Endothelial cell (in vitro differentiated cells): ENCODE data around the gene ZACN. TPM values are rescaled to one million over a fixed set of nuclear protein-coding genes. Genes with fewer than 3 reads are reported as not detected.

ENCODE experiments used
- DNase-seq: peaks from one replicate; pipeline ENCODE4 v3.0.0; 2021; ENCODE audit warnings: low spot score
- H3K27ac Mint-ChIP-seq: one replicate; pipeline ENCODE4 v1.8.0; 2021; ENCODE audit warnings: mixed read lengths, inconsistent platforms; ENCODE audit not compliant: unreplicated experiment
- H3K27me3 Mint-ChIP-seq: one replicate; pipeline ENCODE4 v1.8.0; 2021; ENCODE audit warnings: mild to moderate bottlenecking, moderate library complexity, mixed read lengths, inconsistent platforms; ENCODE audit not compliant: unreplicated experiment
- H3K36me3 Mint-ChIP-seq: one replicate; pipeline ENCODE4 v1.8.0; 2021; ENCODE audit warnings: mild to moderate bottlenecking, low read depth, mixed read lengths, inconsistent platforms; ENCODE audit not compliant: unreplicated experiment
- H3K4me1 Mint-ChIP-seq: one replicate; pipeline ENCODE4 v1.8.0; 2021; ENCODE audit warnings: mild to moderate bottlenecking, mixed read lengths, inconsistent platforms; ENCODE audit not compliant: unreplicated experiment
- H3K4me3 Mint-ChIP-seq: one replicate; pipeline ENCODE4 v1.8.0; 2021; ENCODE audit warnings: mild to moderate bottlenecking, mixed read lengths, inconsistent platforms; ENCODE audit not compliant: unreplicated experiment
- H3K9me3 Mint-ChIP-seq: one replicate; pipeline ENCODE4 v1.8.0; 2021; ENCODE audit warnings: mixed read lengths, inconsistent platforms; ENCODE audit not compliant: unreplicated experiment
- total RNA-seq: library from RNA; stranded (reverse); fragmentation: NEBNext Ultra II Directional; extraction: Animal tissue kit (Norgen Biotek cat#: 25700); gene quantifications from one replicate; pipeline ENCODE4 v1.2.1, GENCODE V29; 2021; ENCODE audit not compliant: unreplicated experiment
- TF ChIP-seq, protein P1 (sequence below): fragments of 200-600 bp; sonication (generic); IDR thresholded peaks from one replicate; pipeline ENCODE4 v1.5.0; 2021; ENCODE audit warnings: antibody characterized with exemption; ENCODE audit not compliant: unreplicated experiment

Gene ZACN
- total RNA-seq, 1 donor from 2014 or later = not detected

DNA sequence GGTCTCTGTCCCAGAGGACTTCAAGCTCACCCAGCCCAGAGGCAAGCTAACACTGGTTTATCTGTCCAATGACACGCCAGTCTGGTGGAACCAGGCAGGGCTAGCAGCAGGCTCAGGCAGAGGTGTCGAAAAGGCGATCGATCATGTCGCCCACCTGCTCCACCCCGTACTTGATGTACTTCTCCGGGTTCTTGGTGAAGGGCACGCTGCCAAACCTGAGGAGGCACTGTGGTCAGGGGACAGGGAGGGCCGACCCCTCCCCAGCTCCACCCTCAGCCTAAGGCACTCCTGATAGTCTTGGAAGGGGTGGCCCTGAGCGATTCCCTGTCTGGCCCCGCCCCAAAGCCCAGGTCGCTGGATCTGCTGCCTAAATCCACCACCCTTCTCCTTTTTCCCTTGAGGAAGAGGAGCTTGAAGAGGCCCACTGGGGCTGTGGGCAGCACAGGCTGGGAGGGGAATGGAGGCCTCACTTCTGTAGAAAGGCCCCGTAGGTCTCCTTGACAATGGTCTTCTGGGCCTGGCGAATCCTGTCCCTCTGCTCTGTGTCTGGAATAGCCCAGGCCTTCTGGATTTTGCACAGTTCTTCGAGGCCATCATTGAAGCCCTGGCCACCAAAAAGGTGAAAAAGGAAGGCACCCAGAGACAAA is 4.7 kb downstream of the ZACN start:
- TF ChIP-seq, protein P1, sequence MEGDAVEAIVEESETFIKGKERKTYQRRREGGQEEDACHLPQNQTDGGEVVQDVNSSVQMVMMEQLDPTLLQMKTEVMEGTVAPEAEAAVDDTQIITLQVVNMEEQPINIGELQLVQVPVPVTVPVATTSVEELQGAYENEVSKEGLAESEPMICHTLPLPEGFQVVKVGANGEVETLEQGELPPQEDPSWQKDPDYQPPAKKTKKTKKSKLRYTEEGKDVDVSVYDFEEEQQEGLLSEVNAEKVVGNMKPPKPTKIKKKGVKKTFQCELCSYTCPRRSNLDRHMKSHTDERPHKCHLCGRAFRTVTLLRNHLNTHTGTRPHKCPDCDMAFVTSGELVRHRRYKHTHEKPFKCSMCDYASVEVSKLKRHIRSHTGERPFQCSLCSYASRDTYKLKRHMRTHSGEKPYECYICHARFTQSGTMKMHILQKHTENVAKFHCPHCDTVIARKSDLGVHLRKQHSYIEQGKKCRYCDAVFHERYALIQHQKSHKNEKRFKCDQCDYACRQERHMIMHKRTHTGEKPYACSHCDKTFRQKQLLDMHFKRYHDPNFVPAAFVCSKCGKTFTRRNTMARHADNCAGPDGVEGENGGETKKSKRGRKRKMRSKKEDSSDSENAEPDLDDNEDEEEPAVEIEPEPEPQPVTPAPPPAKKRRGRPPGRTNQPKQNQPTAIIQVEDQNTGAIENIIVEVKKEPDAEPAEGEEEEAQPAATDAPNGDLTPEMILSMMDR = no peak
- peaks cover 23% of the 10 kb centered on the region for H3K27me3 Mint-ChIP-seq
- H3K36me3 Mint-ChIP-seq = peaks cover 20% of the 10 kb centered on the region
- peaks cover 5% of the 10 kb centered on the region for H3K4me1 Mint-ChIP-seq
- H3K4me3 Mint-ChIP-seq = no peak overlapping the region
- H3K27ac Mint-ChIP-seq = no peak overlapping the region
- no peaks in the 10 kb centered on the region for H3K9me3 Mint-ChIP-seq
- no peak for DNase-seq

DNA sequence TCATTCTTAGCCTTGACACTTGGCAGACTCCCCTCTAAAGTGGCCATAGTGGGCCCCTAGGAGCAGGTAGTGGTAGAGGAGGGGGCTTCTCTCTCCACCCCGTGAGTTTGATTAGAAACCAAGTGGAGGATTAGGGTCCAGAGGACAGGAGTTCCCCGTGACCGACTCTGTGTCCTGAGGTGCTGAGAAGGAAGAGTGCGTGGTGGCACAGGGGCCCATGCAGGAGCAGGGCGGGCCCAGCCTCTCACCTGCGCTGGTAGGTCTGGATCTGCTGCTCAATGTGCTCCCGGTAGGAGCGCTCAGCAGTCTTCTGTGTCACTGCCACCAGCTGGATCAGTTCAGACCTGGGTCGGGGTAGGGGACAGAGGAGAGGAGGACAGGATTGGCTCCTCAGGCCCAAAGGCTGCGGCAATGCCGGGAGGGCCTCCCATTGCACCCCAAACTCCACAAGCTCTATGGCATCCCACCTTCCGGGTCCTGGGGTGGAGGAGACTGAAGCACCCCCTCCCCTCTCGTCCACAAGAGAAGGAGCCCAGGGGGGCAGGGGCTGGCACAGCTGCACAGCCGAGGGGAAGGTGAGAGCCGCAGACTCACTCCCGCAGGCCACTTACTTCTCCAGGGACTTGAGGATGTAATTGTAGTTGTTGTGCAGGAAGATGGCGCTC is 6.2 kb downstream of the ZACN start:
- TF ChIP-seq, protein P1 = no peak
- H3K4me3 Mint-ChIP-seq = no peak overlapping the region
- no peaks in the 10 kb centered on the region for H3K9me3 Mint-ChIP-seq
- H3K27me3 Mint-ChIP-seq = peaks cover 23% of the 10 kb centered on the region
- no peak for DNase-seq
- no peak overlapping the region for H3K27ac Mint-ChIP-seq
- H3K36me3 Mint-ChIP-seq = peaks cover 29% of the 10 kb centered on the region
- peaks cover 5% of the 10 kb centered on the region for H3K4me1 Mint-ChIP-seq

DNA sequence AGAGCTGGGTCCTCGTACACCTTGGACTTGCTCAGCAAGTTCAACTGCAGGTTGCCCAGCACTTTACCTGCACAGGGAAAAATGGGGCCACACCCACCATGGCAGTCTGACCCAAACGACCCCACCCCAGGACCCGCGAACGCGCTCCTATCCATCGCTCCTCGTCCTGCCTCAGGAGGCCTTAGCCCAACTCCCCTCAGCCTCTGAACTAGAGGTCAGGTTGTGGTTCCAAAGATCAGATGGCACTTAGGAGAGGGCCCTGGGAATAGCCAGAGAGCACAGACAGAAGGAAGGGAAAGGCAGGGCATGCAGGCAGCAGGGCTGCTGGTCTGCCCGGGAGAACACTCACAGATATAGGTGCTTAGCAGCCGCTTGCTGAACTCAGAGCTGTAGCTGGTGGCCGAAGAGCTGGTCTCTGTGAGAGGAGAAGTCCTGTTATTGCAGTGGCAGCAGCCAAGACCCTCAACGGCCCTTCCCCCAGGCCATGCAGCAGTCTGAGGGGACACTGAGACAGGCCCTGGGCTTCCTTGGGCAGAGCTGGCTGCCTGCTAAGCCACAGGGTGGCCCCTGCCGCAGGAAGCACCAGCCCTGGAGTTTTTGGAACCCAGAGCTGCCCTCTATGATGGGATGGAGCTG is 6.9 kb downstream of the ZACN start:
- Mint-ChIP-seq H3K27ac (no peak overlapping the region), H3K36me3 (peaks cover 32% of the 10 kb centered on the region), H3K4me1 (peaks cover 2% of the 10 kb centered on the region), H3K9me3 (no peaks in the 10 kb centered on the region), H3K27me3 (peaks cover 21% of the 10 kb centered on the region), H3K4me3 (no peak overlapping the region)
- TF ChIP-seq, protein P1 = no peak
- no peak for DNase-seq

DNA sequence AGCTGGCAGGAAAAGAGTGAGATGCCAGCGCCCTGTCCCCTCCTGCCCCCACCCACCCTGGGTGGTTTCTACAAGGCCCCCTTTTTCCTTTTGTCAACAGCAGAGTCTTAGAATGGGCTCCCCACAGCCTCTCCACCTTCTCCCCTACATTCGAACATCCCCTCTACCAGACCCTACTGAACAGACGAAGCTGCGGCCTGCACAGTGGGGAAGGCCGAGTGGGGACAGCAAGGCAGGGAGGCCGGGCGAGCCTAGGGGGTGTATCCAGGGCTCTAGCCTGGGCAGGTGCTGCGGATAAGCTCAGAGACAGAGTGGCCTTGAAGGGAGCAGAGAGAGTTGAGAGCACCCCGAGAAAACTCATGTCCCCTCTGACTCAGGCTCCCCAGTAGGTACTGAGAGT is 7.4 kb downstream of the ZACN start:
- Mint-ChIP-seq H3K27ac (no peak overlapping the region), H3K27me3 (peaks cover 18% of the 10 kb centered on the region), H3K4me1 (no peaks in the 10 kb centered on the region), H3K36me3 (peaks cover 38% of the 10 kb centered on the region), H3K9me3 (no peaks in the 10 kb centered on the region), H3K4me3 (no peak overlapping the region)
- TF ChIP-seq, protein P1 = no peak
- no peak for DNase-seq

DNA sequence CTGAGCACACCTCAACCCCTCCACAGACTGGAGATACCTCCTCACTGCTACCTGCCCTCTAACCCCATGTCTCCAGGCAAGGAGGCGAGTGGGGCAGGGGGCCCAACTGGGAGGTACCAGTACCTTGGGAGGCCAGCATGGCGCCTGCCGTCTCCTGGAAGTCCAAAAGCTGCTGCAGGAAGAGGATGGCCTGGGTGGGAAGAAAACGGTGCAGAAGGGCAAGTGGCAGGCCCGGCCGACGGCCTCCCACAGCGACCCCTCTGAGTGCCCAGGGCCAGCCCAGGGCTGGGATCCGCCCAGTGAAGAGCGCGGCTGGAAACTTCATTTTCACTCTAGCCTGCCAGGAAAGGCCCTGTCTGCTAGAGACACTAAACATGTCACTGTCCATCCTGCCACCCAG is 8.5 kb downstream of the ZACN start:
- DNase-seq = no peak
- Mint-ChIP-seq H3K27ac (no peak overlapping the region), H3K27me3 (peaks cover 11% of the 10 kb centered on the region), H3K4me3 (no peak overlapping the region), H3K4me1 (no peaks in the 10 kb centered on the region), H3K36me3 (peaks cover 44% of the 10 kb centered on the region), H3K9me3 (no peaks in the 10 kb centered on the region)
- TF ChIP-seq, protein P1 = no peak
